ENCODE results near the gene SYT2.

DNA sequence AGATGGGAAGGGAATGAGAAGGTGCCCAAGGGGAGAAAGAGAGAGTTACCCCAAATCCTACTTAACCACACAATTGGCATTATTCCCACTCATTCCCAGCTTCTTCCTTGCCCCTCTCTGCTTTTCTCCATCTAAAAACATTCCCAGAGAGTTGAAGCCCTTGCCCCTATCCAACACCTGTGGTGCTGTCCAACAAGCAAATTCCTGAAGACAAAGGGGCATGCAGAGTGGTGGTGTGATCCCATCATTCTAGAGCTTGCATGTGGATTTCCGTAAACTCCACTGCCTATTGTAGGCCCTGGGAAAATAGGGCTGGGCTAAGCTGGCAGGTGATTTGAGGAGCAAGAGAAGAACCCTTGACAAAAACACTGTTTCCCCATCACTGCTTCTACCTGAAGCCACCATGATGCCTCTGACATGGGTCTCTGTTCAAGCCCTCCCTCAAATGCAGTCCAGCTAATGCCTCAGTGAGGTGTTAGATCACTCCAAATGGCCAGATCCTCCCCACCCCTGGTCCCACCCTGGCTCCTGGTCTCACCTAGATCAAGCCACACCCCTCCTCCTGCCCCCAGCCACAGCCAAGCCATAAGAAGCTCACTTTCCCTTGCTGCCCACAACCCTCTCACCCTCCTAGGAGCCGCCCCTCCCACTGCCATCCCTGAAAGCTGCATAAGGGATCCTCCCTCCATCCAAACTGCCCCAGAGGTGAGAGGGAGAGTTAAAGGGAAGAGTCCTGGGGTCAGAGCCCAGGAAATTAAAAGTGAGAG is 29.5 kb downstream of the SYT2 start:
- no peak for TF ChIP-seq POLR2AphosphoS5 (IDR thresholded peaks at IDR 0.05; ENCODE audit: low read depth, low read length)
- TF ChIP-seq, protein P1, sequence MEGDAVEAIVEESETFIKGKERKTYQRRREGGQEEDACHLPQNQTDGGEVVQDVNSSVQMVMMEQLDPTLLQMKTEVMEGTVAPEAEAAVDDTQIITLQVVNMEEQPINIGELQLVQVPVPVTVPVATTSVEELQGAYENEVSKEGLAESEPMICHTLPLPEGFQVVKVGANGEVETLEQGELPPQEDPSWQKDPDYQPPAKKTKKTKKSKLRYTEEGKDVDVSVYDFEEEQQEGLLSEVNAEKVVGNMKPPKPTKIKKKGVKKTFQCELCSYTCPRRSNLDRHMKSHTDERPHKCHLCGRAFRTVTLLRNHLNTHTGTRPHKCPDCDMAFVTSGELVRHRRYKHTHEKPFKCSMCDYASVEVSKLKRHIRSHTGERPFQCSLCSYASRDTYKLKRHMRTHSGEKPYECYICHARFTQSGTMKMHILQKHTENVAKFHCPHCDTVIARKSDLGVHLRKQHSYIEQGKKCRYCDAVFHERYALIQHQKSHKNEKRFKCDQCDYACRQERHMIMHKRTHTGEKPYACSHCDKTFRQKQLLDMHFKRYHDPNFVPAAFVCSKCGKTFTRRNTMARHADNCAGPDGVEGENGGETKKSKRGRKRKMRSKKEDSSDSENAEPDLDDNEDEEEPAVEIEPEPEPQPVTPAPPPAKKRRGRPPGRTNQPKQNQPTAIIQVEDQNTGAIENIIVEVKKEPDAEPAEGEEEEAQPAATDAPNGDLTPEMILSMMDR (IDR thresholded peaks at IDR 0.05), result no peak
- no peak for TF ChIP-seq RFX5 (IDR thresholded peaks at IDR 0.05; ENCODE audit: low read length)
- TF ChIP-seq NRF1 (IDR thresholded peaks at IDR 0.05; ENCODE audit: low read depth, low read length), result no peak
- no peak for TF ChIP-seq EP300 (IDR thresholded peaks at IDR 0.05; ENCODE audit: borderline replicate concordance in 1 of 2, low read depth in 1 of 2, low read length in 1 of 2)
- no peak for TF ChIP-seq YY1 (IDR thresholded peaks at IDR 0.05; ENCODE audit: low read depth)

All from SK-N-SH (cell line).